NCI-H226 (cell line): ENCODE results near the gene VPS72.

ENCODE experiments used
- DNase-seq: peaks from one replicate; pipeline ENCODE4 v3.0.0-alpha.2; 2015

VPS72 gene

GRCh38 chr1:151184211-151184610 is 5.8 kb downstream of the VPS72 start:
- DNase-seq: no peak

- DNase-seq: no peak
Measured at GRCh38 chr1:151176514-151177045, 13.4 kb downstream of the VPS72 start.

GRCh38 chr1:151175863-151176262 is 14.1 kb downstream of the VPS72 start, which contains the start of gene TMOD4:
TSS of gene TMOD4 (minus strand) at chr1:151175981. CDS start at chr1:151174875, 1,106 bp downstream.
- no peak for DNase-seq

- DNase-seq: no peak
Measured at GRCh38 chr1:151175041-151175741, 14.8 kb downstream of the VPS72 start.

GRCh38 chr1:151171190-151171589 is 18.8 kb downstream of the VPS72 start:
- DNase-seq: no peak

GRCh38 chr1:151167116-151167515 is 22.9 kb downstream of the VPS72 start:
- no peak for DNase-seq

GRCh38 chr1:151166505-151166956 is 23.5 kb downstream of the VPS72 start:
- DNase-seq: peak; percentile 20

- peak; percentile 99 for DNase-seq
Measured at GRCh38 chr1:151165738-151166504, 24.1 kb downstream of the VPS72 start, which contains the start of the genes LYSMD1 and SCNM1. TSS of gene LYSMD1 (minus strand) at chr1:151165902. CDS start at chr1:151165258, 644 bp downstream. TSS of gene SCNM1 (plus strand) at chr1:151166144. CDS start at chr1:151166153, 9 bp downstream.

GRCh38 chr1:151165281-151165737 is 24.7 kb downstream of the VPS72 start:
- DNase-seq: no peak

- no peak for DNase-seq
Measured at GRCh38 chr1:151164732-151165280, 25.2 kb downstream of the VPS72 start.

GRCh38 chr1:151159373-151159772 is 30.6 kb downstream of the VPS72 start:
- no peak for DNase-seq

GRCh38 chr1:151158751-151159251 is 31.2 kb downstream of the VPS72 start:
- no peak for DNase-seq

- DNase-seq: no peak
Measured at GRCh38 chr1:151158326-151158725, 31.7 kb downstream of the VPS72 start.

GRCh38 chr1:151157067-151157531 is 32.9 kb downstream of the VPS72 start:
- DNase-seq: no peak

GRCh38 chr1:151156515-151156819 is 33.5 kb downstream of the VPS72 start, which contains the start of gene TNFAIP8L2:
TSS of gene TNFAIP8L2 (plus strand) at chr1:151156649. CDS start at chr1:151158698, 2,049 bp downstream.
- no peak for DNase-seq

GRCh38 chr1:151147665-151148064 is 42.3 kb downstream of the VPS72 start:
- DNase-seq: no peak

- peak; percentile 48 for DNase-seq
Measured at GRCh38 chr1:151147132-151147503, 42.9 kb downstream of the VPS72 start.

- peak; percentile 92 for DNase-seq
Measured at GRCh38 chr1:151146412-151147131, 43.4 kb downstream of the VPS72 start, which contains the start of gene SEMA6C. TSS of gene SEMA6C (minus strand) at chr1:151146631. CDS start at chr1:151142621, 4,010 bp downstream.

GRCh38 chr1:151146072-151146411 is 44.0 kb downstream of the VPS72 start:
- DNase-seq: no peak

- DNase-seq: no peak
Measured at GRCh38 chr1:151145304-151146071, 44.5 kb downstream of the VPS72 start.
